Endothelial cell of hepatic sinusoid (primary cell): ENCODE data around the gene SELENOS.

Source experiments
- in situ Hi-C: cut with HindIII; loops from 2 replicates; pipeline ENCODE4 v1.10.0; 2017; ENCODE audit warnings: low sequenced_read_pairs

Gene SELENOS, protein sequence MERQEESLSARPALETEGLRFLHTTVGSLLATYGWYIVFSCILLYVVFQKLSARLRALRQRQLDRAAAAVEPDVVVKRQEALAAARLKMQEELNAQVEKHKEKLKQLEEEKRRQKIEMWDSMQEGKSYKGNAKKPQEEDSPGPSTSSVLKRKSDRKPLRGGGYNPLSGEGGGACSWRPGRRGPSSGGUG

DNA sequence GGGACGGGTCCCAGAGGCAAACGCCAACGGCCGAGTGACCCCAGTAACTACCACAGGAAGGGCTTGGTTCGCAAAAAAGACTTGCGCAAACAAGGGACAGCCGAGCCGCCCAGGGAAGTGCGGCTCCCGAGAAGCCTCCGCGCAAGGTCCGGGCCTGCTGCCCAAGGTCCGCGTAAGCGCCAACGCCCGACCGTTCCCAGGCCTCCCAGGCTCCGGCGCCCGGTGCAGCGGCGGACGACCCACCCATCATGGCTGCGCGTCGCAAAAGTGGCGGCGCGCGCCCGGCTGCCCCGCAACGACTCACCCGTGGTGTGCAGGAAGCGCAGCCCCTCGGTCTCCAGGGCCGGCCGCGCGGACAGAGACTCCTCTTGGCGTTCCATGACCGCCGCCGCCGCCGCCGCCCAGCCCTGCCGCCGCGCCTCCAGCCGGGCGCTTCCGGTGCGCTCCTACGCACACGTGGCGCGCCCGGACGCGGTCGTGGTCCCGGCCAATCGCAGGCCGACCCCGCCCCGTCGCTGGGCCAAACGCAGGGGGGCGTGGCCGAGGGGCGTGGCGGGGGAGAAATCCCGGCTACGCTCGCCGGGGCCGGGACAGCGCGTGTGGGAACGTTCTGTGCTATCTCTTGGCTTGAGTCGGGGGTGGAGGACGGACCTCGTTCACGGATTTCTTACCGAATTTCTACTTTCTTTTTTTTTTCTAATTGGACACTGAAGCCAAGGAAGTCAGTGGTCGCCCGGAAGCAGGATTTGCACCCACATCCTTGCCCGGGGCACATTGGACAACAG lies at the start of gene SELENOS:
SELENOS (minus strand) TSS at position 448 of the 785 bp plus-strand sequence; CDS start at position 380, 68 bp downstream.
- in situ Hi-C loops, result loop anchor here (5.0 kb wide), 1 partner anchor 250 kb away; no protein-coding TSS in a partner anchor

- in situ Hi-C loops, result no loop called here
Observed at GRCh38 chr15:101326462-101327146, 49.3 kb upstream of the SELENOS start.

DNA sequence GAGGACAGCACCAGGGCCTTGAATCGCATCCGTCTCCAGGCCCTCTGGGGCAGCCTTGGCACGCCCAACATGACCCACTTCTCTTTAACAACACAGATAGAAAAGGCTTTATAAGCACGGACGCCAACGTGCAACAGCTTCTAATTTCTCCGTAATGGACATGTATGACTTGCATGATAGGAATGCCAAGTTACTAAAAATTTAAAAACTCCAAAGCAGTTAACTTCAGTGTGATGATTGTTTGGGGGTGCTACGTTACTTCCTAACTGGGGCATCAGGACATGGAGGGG lies 48.7 kb upstream of the SELENOS start:
- in situ Hi-C loops, result no loop called here

- in situ Hi-C loops, result no loop called here
Observed at GRCh38 chr15:101325263-101326025, 48.2 kb upstream of the SELENOS start.

DNA sequence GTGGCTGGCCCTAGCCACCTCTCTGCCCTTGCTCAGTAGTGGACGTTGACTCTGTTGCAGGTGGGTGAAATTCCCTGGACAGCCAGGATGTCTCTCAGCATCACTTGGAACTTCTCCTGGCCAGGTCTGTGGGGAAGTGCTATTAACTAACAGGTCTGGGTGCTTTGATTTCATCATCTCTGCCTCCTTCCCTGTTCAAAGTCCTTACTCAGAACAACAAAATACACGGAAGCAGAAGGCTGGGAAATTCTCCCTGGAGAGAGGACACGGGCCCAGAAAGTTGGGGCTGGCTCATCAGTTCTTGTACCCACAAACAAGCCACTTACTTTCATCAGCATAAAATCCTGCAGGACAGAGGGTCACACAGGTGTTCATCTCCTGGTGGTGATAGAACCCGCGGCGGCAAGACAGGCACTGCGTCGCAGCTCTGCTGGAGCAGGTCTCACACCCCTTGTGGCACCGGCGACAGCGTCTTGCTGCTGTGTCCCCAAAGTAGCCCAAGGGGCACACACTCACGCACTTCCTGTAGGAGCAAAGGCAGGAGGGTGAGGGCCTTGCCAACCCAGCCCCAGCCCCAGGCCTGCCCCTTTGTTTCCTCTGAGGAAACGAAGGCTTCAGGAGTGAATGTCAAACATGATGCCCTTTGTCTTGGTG lies 47.4 kb upstream of the SELENOS start:
- in situ Hi-C loops, result no loop called here

- in situ Hi-C loops, result no loop called here
Observed at GRCh38 chr15:101323793-101324523, 46.7 kb upstream of the SELENOS start.

GRCh38 chr15:101322854-101323477 lies 45.7 kb upstream of the SELENOS start:
- in situ Hi-C loops, result no loop called here

DNA sequence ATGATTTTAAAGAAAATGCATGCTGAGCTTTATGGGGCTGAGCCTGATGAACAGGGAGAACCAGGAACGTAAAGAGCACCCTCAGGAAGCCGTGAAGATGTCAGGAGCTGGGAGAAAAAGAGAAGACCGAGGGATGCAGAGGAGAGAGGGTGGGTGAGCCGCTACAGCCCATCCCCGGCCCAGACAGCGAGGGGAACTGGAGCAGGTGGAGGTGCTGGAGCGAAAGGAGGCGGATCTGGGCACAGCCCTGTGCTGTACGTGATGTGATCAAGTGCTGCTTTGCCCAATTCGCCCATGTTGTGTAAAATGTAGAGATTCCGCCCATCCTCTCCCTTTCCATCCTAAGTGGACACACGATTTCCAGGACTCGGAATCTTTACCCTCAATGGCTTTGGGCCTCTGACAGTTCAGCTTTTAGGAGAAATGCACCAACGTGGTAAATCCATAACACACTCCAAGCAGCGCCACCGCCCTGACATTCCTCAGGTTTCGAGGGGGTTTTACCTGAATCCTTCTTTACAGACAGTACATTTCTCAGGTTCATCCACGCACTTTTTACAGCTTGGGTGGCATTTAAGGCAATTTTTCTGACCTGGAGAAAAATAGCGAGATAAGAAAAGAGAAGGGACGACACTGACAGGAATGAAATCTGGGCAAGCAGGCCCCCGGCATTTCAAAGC lies 44.9 kb upstream of the SELENOS start:
- in situ Hi-C loops, result no loop called here

- in situ Hi-C loops, result no loop called here
Observed at GRCh38 chr15:101320501-101321052, 43.3 kb upstream of the SELENOS start.

- in situ Hi-C loops, result loop anchor here (5.0 kb wide), 1 partner anchor 43 kb away; no protein-coding TSS in a partner anchor
Observed at GRCh38 chr15:101318839-101319238, 41.6 kb upstream of the SELENOS start.

- in situ Hi-C loops, result loop anchor here (5.0 kb wide), 1 partner anchor 44 kb away; no protein-coding TSS in a partner anchor
Observed at GRCh38 chr15:101318147-101318819, 41.0 kb upstream of the SELENOS start.

GRCh38 chr15:101317336-101317872 lies 40.1 kb upstream of the SELENOS start:
- in situ Hi-C loops, result loop anchor here (5.0 kb wide), 1 partner anchor 45 kb away; no protein-coding TSS in a partner anchor

DNA sequence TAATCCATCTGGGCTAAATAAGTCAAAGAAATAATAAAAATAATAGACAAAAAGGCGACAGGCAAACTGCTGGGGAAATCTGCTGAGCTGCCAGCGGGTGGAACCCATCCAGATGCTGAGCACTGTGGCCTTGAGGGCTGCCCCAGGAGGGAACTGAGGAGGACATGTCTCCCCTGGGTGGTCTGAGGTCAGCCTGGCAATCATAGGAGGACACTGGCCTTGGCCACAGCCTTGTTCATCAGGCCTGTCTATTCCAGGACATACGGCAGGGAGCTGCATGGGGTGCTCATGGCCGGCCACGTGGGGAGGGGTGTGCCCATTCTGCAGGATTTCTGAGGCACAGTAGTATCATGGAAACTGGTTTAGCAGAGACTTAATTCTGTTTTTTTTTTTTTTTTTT lies 39.2 kb upstream of the SELENOS start:
- in situ Hi-C loops, result loop anchor here (5.0 kb wide), 1 partner anchor 46 kb away; no protein-coding TSS in a partner anchor

DNA sequence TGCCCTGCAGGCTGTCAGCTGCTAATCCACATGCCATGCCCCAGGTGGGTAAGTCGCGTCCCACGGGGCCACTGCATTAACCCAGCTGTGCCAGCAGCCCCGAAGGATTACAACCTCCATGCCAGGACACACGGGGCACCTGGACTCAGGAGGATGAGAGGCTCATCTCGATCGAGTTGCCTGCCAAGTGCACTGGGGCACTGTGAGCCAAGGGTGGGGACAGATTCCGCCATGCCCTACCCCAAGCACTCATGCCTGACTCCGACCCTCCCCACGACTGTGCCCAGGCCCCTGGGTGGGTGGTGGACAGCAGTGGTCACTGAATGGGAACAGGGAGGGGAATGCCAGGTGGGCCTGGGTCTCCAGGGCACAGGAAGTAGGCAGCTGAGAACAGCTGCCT lies 38.5 kb upstream of the SELENOS start:
- in situ Hi-C loops, result loop anchor here (5.0 kb wide), 1 partner anchor 47 kb away; no protein-coding TSS in a partner anchor

GRCh38 chr15:101314336-101315125 lies 37.2 kb upstream of the SELENOS start:
- in situ Hi-C loops, result loop anchor here (5.0 kb wide), 1 partner anchor 48 kb away; no protein-coding TSS in a partner anchor

GRCh38 chr15:101313041-101313761 lies 35.9 kb upstream of the SELENOS start:
- in situ Hi-C loops, result no loop called here
